H9 (cell line): Measurements from ENCODE around the gene TRERF1. TPM values are rescaled to one million over a fixed set of nuclear protein-coding genes. Genes with fewer than 3 reads are reported as not detected.

Source experiments
- DNase-seq: peaks from one replicate; pipeline ENCODE4 v3.0.0-alpha.2; 2017
- H2AFZ ChIP-seq: one replicate; pipeline ENCODE4 v1.6.1; 2013; ENCODE audit warnings: mild to moderate bottlenecking, low read length, control low read depth, moderate library complexity
- H2AK5ac ChIP-seq: 2 replicates; pipeline ENCODE4 v1.6.1; 2013; ENCODE audit warnings: low read length, control low read depth, mixed read lengths; ENCODE audit not compliant: insufficient read length
- H2BK120ac ChIP-seq: one replicate; pipeline ENCODE4 v1.6.1; 2013; ENCODE audit warnings: low read depth, mild to moderate bottlenecking, low read length, control low read depth, inconsistent platforms; ENCODE audit not compliant: poor library complexity, severe bottlenecking
- H2BK12ac ChIP-seq: 2 replicates; pipeline ENCODE4 v1.6.1; 2013; ENCODE audit warnings: low read length, control low read depth, mixed read lengths, low read depth; ENCODE audit not compliant: insufficient read length
- H2BK15ac ChIP-seq: 2 replicates; pipeline ENCODE4 v1.6.1; 2013; ENCODE audit warnings: low read depth, low read length, control low read depth
- H2BK20ac ChIP-seq: one replicate; pipeline ENCODE4 v1.6.1; 2013; ENCODE audit warnings: low read depth, mild to moderate bottlenecking, low read length, control low read depth, inconsistent platforms; ENCODE audit not compliant: poor library complexity, severe bottlenecking
- H2BK5ac ChIP-seq: 2 replicates; pipeline ENCODE4 v1.6.1; 2013; ENCODE audit warnings: low read length, control low read depth, mixed read lengths; ENCODE audit not compliant: insufficient read length
- H3K14ac ChIP-seq: 2 replicates; pipeline ENCODE4 v1.6.1; 2013; ENCODE audit warnings: low read length, control low read depth; ENCODE audit not compliant: insufficient read depth
- H3K18ac ChIP-seq: 2 replicates; pipeline ENCODE4 v1.6.1; 2013; ENCODE audit warnings: low read depth, mild to moderate bottlenecking, mixed read lengths, low read length, control low read depth; ENCODE audit not compliant: insufficient read length
- H3K23ac ChIP-seq: 2 replicates; pipeline ENCODE4 v1.6.1; 2013; ENCODE audit warnings: low read length, control low read depth, mixed read lengths, low read depth; ENCODE audit not compliant: insufficient read length
- H3K23me2 ChIP-seq: 2 replicates; pipeline ENCODE4 v1.6.1; 2013; ENCODE audit warnings: low read depth, mild to moderate bottlenecking, mixed read lengths, low read length, control low read depth; ENCODE audit not compliant: insufficient read length, poor library complexity, severe bottlenecking
- H3K27ac ChIP-seq: 2 replicates; pipeline ENCODE4 v1.5.1; 2013; ENCODE audit warnings: low read length, control low read depth, mixed read lengths, low read depth; ENCODE audit not compliant: insufficient read length
- H3K27me3 ChIP-seq: 2 replicates; pipeline ENCODE4 v1.6.1; 2013; ENCODE audit warnings: low read length, control low read depth, inconsistent platforms; ENCODE audit not compliant: insufficient read depth
- H3K4ac ChIP-seq: 2 replicates; pipeline ENCODE4 v1.6.1; 2013; ENCODE audit warnings: low read depth, mild to moderate bottlenecking, control low read depth, inconsistent platforms, low read length, moderate library complexity
- H3K4me1 ChIP-seq: 2 replicates; pipeline ENCODE4 v1.6.1; 2013; ENCODE audit warnings: low read length, control low read depth, inconsistent platforms; ENCODE audit not compliant: insufficient read depth
- H3K4me2 ChIP-seq: 2 replicates; pipeline ENCODE4 v1.6.1; 2013; ENCODE audit warnings: low read length, control low read depth, mixed read lengths; ENCODE audit not compliant: insufficient read length, insufficient read depth
- H3K56ac ChIP-seq: 2 replicates; pipeline ENCODE4 v1.6.1; 2013; ENCODE audit warnings: low read depth, mild to moderate bottlenecking, mixed read lengths, low read length, control low read depth; ENCODE audit not compliant: insufficient read length
- H3K79me1 ChIP-seq: 2 replicates; pipeline ENCODE4 v1.6.1; 2013; ENCODE audit warnings: low read depth, mild to moderate bottlenecking, moderate library complexity, low read length, control low read depth, inconsistent platforms; ENCODE audit not compliant: insufficient read depth, poor library complexity, severe bottlenecking
- H3K79me2 ChIP-seq: 2 replicates; pipeline ENCODE4 v1.6.1; 2013; ENCODE audit warnings: low read length, control low read depth, inconsistent platforms; ENCODE audit not compliant: insufficient read depth
- H3K9ac ChIP-seq: 2 replicates; pipeline ENCODE4 v1.6.1; 2013; ENCODE audit warnings: low read length, control low read depth, mixed read lengths; ENCODE audit not compliant: insufficient read length; ENCODE audit errors: extremely low read depth
- H3K9me3 ChIP-seq: one replicate; pipeline ENCODE4 v1.6.1; 2013; ENCODE audit warnings: low read depth, low read length, inconsistent platforms; ENCODE audit not compliant: control insufficient read depth
- H3T11ph ChIP-seq: one replicate; pipeline ENCODE4 v1.6.1; 2013; ENCODE audit warnings: mild to moderate bottlenecking, low read length, control low read depth, inconsistent platforms
- H4K20me1 ChIP-seq: one replicate; pipeline ENCODE4 v1.6.1; 2013; ENCODE audit not compliant: control insufficient read depth, insufficient read length, insufficient read depth
- H4K5ac ChIP-seq: 2 replicates; pipeline ENCODE4 v1.6.1; 2013; ENCODE audit warnings: low read depth, mild to moderate bottlenecking, mixed read lengths, low read length, control low read depth; ENCODE audit not compliant: insufficient read length
- H4K8ac ChIP-seq: replicated peaks from 2 replicates; pipeline ENCODE4 v1.6.1; 2013; ENCODE audit warnings: low read length, control low read depth, mixed read lengths, low read depth; ENCODE audit not compliant: insufficient read length
- H4K91ac ChIP-seq: 2 replicates; pipeline ENCODE4 v1.6.1; 2013; ENCODE audit warnings: low read depth, mild to moderate bottlenecking, moderate library complexity, mixed read lengths, low read length, control low read depth; ENCODE audit not compliant: insufficient read length
- H3K27ac Mint-ChIP-seq, 3 experiments: 2 replicates in 2 of 3; 3 replicates in 1 of 3; pipeline ENCODE4 v1.8.0; 2020 to 2021; ENCODE audit warnings: mixed read lengths in 3 of 3, mild to moderate bottlenecking in 1 of 3, moderate library complexity in 1 of 3
- H3K27me3 Mint-ChIP-seq: 2 replicates; pipeline ENCODE4 v1.8.0; 2021; ENCODE audit warnings: low read depth, mild to moderate bottlenecking, moderate library complexity, mixed read lengths
- H3K36me3 Mint-ChIP-seq, 3 experiments: 2 replicates in 2 of 3; 3 replicates in 1 of 3; pipeline ENCODE4 v1.8.0; 2020 to 2021; ENCODE audit warnings: low read depth in 3 of 3, mixed read lengths in 3 of 3; ENCODE audit not compliant: insufficient read depth in 1 of 3
- H3K4me1 Mint-ChIP-seq, 2 experiments: 2 replicates each; pipeline ENCODE4 v1.8.0; 2020; ENCODE audit warnings: mixed read lengths in 2 of 2
- H3K4me3 Mint-ChIP-seq, 2 experiments: 2 replicates in 1 of 2; 3 replicates in 1 of 2; pipeline ENCODE4 v1.8.0; 2020 to 2021; ENCODE audit warnings: mild to moderate bottlenecking in 2 of 2, mixed read lengths in 2 of 2, moderate library complexity in 1 of 2
- H3K9me3 Mint-ChIP-seq, 2 experiments: 2 replicates in 1 of 2; 3 replicates in 1 of 2; pipeline ENCODE4 v1.8.0; 2020; ENCODE audit warnings: mild to moderate bottlenecking in 2 of 2, mixed read lengths in 2 of 2, moderate library complexity in 1 of 2
- CTCF ChIP-seq: fragments of 200-600 bp; sonication (generic); conservative IDR thresholded peaks from 3 replicates; pipeline ENCODE4 v1.8.0; 2021; ENCODE audit warnings: antibody characterized with exemption, mild to moderate bottlenecking
- WGBS: extraction: QIAGEN DNeasy Blood & Tissue Kit; methylation state at CpG from one replicate; pipeline ENCODE4 v1.1.7; 2013; ENCODE audit warnings: missing lambda C conversion rate, low lambda C conversion rate, mixed read lengths; ENCODE audit not compliant: insufficient read length; ENCODE audit errors: extremely low coverage; 5-methylcytosine and 5-hydroxymethylcytosine counted together
- total RNA-seq: library from RNA; stranded (reverse); gene quantifications from 2 replicates; pipeline ENCODE4 v1.2.1, GENCODE V29; 2021

TRERF1 gene
- total RNA-seq, 1 experiment from 2014 or later, result 19.7 TPM

- Histone ChIP-seq H2BK5ac (no peak overlapping the region), H4K20me1 (no peaks in the 10 kb centered on the region), H3K4me2 (no peak overlapping the region), H3K27ac (no peak overlapping the region), H4K91ac (no peak overlapping the region), H3K4ac (no peak overlapping the region), H3K27me3 (no peaks in the 10 kb centered on the region), H3T11ph (no peak overlapping the region), H2AFZ (no peak overlapping the region), H4K8ac (no peak overlapping the region), H3K79me1 (peaks cover 4% of the 10 kb centered on the region), H2BK20ac (no peak overlapping the region), H2BK15ac (no peak overlapping the region), H2BK120ac (no peak overlapping the region), H3K9me3 (no peaks in the 10 kb centered on the region), H3K14ac (no peak overlapping the region), H3K23ac (no peak overlapping the region), H2BK12ac (no peak overlapping the region), H3K4me1 (no peaks in the 10 kb centered on the region; the same call in 1 of the 2 replicates), H3K79me2 (peaks cover 3% of the 10 kb centered on the region; the same call in 1 of the 2 replicates), H3K56ac (no peak overlapping the region), H2AK5ac (no peak overlapping the region), H3K18ac (no peak overlapping the region), H3K23me2 (no peaks in the 10 kb centered on the region), H3K9ac (no peak overlapping the region), H4K5ac (no peak overlapping the region)
- peak overlapping the region in 1 of 3 experiments; percentile 41; a peak in 1 of 7 replicates for H3K27ac Mint-ChIP-seq
- peaks cover 32 to 43% of the 10 kb centered on the region in 2 experiments for H3K4me1 Mint-ChIP-seq
- no peaks in the 10 kb centered on the region for H3K9me3 Mint-ChIP-seq
- H3K4me3 Mint-ChIP-seq, result no peak overlapping the region
- WGBS, result no CpG with 5 or more reads among the region's 1 CpG
- H3K36me3 Mint-ChIP-seq, result peaks cover 0 to 4% (median 0%) of the 10 kb centered on the region in 3 experiments; a peak in 1 of 7 replicates
- no peaks in the 10 kb centered on the region for H3K27me3 Mint-ChIP-seq
- DNase-seq, result no peak
- TF ChIP-seq CTCF, result no peak
Observed at GRCh38 chr6:42410861-42411260, 40.9 kb downstream of the TRERF1 start.
